A549 (cell line): ENCODE results near the gene HMGN5.

ENCODE experiments used
- CTCF ChIP-seq: fragments of >200 bp; sonication (Bioruptor Twin); formaldehyde crosslinking; IDR thresholded peaks from 3 replicates; pipeline ENCODE4 v1.5.1; 2016
- EP300 ChIP-seq, 2 experiments: fragments of >200 bp; sonication (Bioruptor Twin); formaldehyde crosslinking; IDR thresholded peaks; 2 replicates in 1 of 2; 3 replicates in 1 of 2; pipeline ENCODE4 v1.6.1; 2016 to 2017
- KDM5A ChIP-seq: fragments of 200-600 bp; sonication (generic); IDR thresholded peaks from 2 replicates; pipeline ENCODE4 v1.6.1; 2016; ENCODE audit warnings: antibody characterized with exemption, mild to moderate bottlenecking
- MAZ ChIP-seq: fragments of 150-350 bp; IDR thresholded peaks from 2 replicates; pipeline ENCODE4 v1.6.1; 2014; ENCODE audit warnings: antibody characterized with exemption, low read depth, low read length, borderline replicate concordance
- MYC ChIP-seq: IDR thresholded peaks from 2 replicates; pipeline ENCODE4 v1.6.1; 2012; ENCODE audit warnings: mild to moderate bottlenecking, inconsistent platforms, low read length, improper control_type of control experiment, borderline replicate concordance
- POLR2A ChIP-seq: IDR thresholded peaks from 2 replicates; pipeline ENCODE4 v1.6.1; 2012; ENCODE audit warnings: mild to moderate bottlenecking, low read length
- REST ChIP-seq: fragments of 200-600 bp; sonication (generic); IDR thresholded peaks from 2 replicates; pipeline ENCODE4 v1.6.1; 2016; ENCODE audit warnings: antibody characterized with exemption, mild to moderate bottlenecking, moderate library complexity

- TF ChIP-seq EP300 (IDR thresholded peaks at IDR 0.05) (no peak), CTCF (no peak), MAZ (no peak), POLR2A (no peak), KDM5A (no peak), REST (no peak), MYC (no peak)
These were observed 14.0 kb upstream of the HMGN5 start for GRCh38 chrX:81215685-81216084.
